Hepatocyte (in vitro differentiated cells): Measurements from ENCODE around the gene P2RY1. TPM values are rescaled to one million over a fixed set of nuclear protein-coding genes. Genes with fewer than 3 reads are reported as not detected.
A peak's percentile ranks its signal among the peaks of the same experiment; 100 is the strongest.
"Not testable (repeated sequence)": the region's sequence is repeated elsewhere in the genome, so short reads cannot be mapped to it uniquely, and the experiment has no call there.

ENCODE experiments used
- DNase-seq: peaks from one replicate; pipeline ENCODE4 v3.0.0-alpha.2; 2016; ENCODE audit warnings: low spot score
- H2AFZ ChIP-seq: fragments of 200-600 bp; sonication (generic); 2 replicates; pipeline ENCODE4 v1.6.0; 2016; ENCODE audit warnings: antibody characterized with exemption, mild to moderate bottlenecking
- H3K27ac ChIP-seq: fragments of 200-600 bp; sonication (generic); 2 replicates; pipeline ENCODE4 v1.5.1; 2016; ENCODE audit warnings: mild to moderate bottlenecking
- H3K27me3 ChIP-seq: fragments of 200-600 bp; sonication (generic); 2 replicates; pipeline ENCODE4 v1.6.1; 2016
- H3K36me3 ChIP-seq: fragments of 200-600 bp; sonication (generic); replicated peaks from 2 replicates; pipeline ENCODE4 v1.5.1; 2016; ENCODE audit warnings: low read depth; ENCODE audit not compliant: insufficient read depth
- H3K4me1 ChIP-seq: fragments of 200-600 bp; sonication (generic); 2 replicates; pipeline ENCODE4 v1.5.1; 2016; ENCODE audit warnings: mild to moderate bottlenecking, moderate library complexity; ENCODE audit not compliant: insufficient read depth
- H3K4me2 ChIP-seq: fragments of 200-600 bp; sonication (generic); 2 replicates; pipeline ENCODE4 v1.6.0; 2016
- H3K4me3 ChIP-seq: fragments of 200-600 bp; sonication (generic); 2 replicates; pipeline ENCODE4 v1.5.1; 2016; ENCODE audit warnings: mild to moderate bottlenecking
- H3K79me2 ChIP-seq: fragments of 200-600 bp; sonication (generic); 2 replicates; pipeline ENCODE4 v1.6.0; 2017; ENCODE audit warnings: mild to moderate bottlenecking
- H3K9me2 ChIP-seq: fragments of 200-600 bp; sonication (generic); replicated peaks from 2 replicates; pipeline ENCODE4 v1.6.0; 2017; ENCODE audit warnings: mild to moderate bottlenecking; ENCODE audit not compliant: insufficient read depth
- H3K9me3 ChIP-seq: fragments of 200-600 bp; sonication (generic); 2 replicates; pipeline ENCODE4 v1.5.1; 2016; ENCODE audit warnings: low read depth, mild to moderate bottlenecking
- H4K20me1 ChIP-seq: fragments of 200-600 bp; sonication (generic); 2 replicates; pipeline ENCODE4 v1.6.0; 2016; ENCODE audit warnings: mild to moderate bottlenecking; ENCODE audit not compliant: insufficient read depth, poor library complexity, severe bottlenecking
- EZH2 ChIP-seq: fragments of 200-600 bp; sonication (generic); IDR thresholded peaks from 2 replicates; pipeline ENCODE4 v1.6.1; 2016; ENCODE audit warnings: antibody characterized with exemption, mild to moderate bottlenecking, borderline replicate concordance
- EZH2phosphoT487 ChIP-seq: fragments of 200-600 bp; sonication (generic); IDR thresholded peaks from one replicate; pipeline ENCODE4 v1.6.1; 2018; ENCODE audit warnings: antibody characterized with exemption, mild to moderate bottlenecking, low read depth, moderate library complexity; ENCODE audit not compliant: unreplicated experiment, severe bottlenecking
- WGBS: methylation state at CpG from one replicate; pipeline ENCODE4 v1.1.6; 2016; ENCODE audit warnings: low lambda C conversion rate; ENCODE audit errors: missing lambda C conversion rate; 5-methylcytosine and 5-hydroxymethylcytosine counted together
- polyA plus RNA-seq: library from polyadenylated mRNA; unstranded; fragments of >200 nt; fragmentation: Nextera tagmentation; extraction: Ambion mirVana; gene quantifications from 2 replicates; pipeline ENCODE4 v1.2.1, GENCODE V29; 2016
- total RNA-seq: library from RNA; depleted of rRNA; stranded (reverse); fragments of >200 nt; gene quantifications from 2 replicates; pipeline ENCODE4 v1.2.3, GENCODE V29; 2014
- TF ChIP-seq, protein P1 (sequence below): fragments of 200-600 bp; sonication (generic); IDR thresholded peaks from 2 replicates; pipeline ENCODE4 v1.5.1; 2016; ENCODE audit warnings: antibody characterized with exemption, mild to moderate bottlenecking; ENCODE audit not compliant: poor library complexity

Gene P2RY1
- total and polyA plus RNA-seq, 2 experiments from 2014 or later: 3.3 to 14.0 TPM

DNA sequence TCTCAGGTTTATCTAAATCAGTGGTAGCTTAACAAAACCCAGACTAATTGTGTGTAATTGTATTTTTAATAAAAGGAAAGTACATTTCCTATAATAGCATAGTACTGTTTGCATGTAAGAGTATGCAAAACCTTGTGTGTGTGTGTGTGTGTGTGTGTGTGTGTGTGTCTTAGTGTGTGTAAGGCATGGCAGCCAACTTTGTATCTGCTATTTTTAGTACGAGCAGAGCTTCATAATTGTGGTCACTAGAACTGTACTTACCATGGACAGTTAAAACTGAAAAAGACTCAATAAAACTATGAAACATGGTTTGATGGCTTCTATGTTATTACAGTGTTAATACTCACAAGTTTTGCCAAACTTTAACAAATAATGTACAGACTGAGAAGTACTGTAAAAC, 6.2 kb downstream of the P2RY1 start:
- no peaks in the 10 kb centered on the region for H3K9me2 ChIP-seq
- H3K79me2 ChIP-seq: peaks cover 46% of the 10 kb centered on the region
- H3K4me2 ChIP-seq: no peak overlapping the region
- WGBS: 62% methylated on average over 1 of the region's 1 CpG
- peaks cover 3% of the 10 kb centered on the region for H3K27me3 ChIP-seq
- no peak overlapping the region for H2AFZ ChIP-seq
- no peaks in the 10 kb centered on the region for H3K36me3 ChIP-seq
- no peak overlapping the region for H3K4me3 ChIP-seq
- H4K20me1 ChIP-seq: no peaks in the 10 kb centered on the region
- DNase-seq: no peak
- TF ChIP-seq, protein P1, sequence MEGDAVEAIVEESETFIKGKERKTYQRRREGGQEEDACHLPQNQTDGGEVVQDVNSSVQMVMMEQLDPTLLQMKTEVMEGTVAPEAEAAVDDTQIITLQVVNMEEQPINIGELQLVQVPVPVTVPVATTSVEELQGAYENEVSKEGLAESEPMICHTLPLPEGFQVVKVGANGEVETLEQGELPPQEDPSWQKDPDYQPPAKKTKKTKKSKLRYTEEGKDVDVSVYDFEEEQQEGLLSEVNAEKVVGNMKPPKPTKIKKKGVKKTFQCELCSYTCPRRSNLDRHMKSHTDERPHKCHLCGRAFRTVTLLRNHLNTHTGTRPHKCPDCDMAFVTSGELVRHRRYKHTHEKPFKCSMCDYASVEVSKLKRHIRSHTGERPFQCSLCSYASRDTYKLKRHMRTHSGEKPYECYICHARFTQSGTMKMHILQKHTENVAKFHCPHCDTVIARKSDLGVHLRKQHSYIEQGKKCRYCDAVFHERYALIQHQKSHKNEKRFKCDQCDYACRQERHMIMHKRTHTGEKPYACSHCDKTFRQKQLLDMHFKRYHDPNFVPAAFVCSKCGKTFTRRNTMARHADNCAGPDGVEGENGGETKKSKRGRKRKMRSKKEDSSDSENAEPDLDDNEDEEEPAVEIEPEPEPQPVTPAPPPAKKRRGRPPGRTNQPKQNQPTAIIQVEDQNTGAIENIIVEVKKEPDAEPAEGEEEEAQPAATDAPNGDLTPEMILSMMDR: no peak
- TF ChIP-seq EZH2phosphoT487 (no peak), EZH2 (no peak)
- peaks cover 7% of the 10 kb centered on the region for H3K4me1 ChIP-seq
- no peaks in the 10 kb centered on the region for H3K9me3 ChIP-seq
- H3K27ac ChIP-seq: no peak overlapping the region

DNA sequence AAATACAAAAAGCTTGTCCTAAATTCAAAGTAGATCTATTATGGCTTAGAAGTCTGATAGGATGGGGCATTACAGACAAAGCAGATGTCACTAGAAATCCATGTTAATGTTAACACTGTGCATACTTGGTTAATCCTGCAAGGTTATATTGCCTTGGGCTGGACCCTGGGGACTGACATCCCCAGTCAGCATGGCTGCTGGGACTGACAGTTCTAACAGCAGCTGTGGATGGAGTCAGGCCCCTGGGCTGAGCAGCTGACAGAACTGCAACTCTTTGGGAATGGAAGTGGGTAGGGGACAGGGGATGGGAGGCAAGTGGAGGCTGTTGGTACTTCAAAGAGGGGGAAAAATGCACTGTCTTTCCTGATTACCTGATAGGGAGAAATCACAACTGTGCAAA, 7.5 kb downstream of the P2RY1 start:
- DNase-seq: no peak
- Histone ChIP-seq H3K4me2 (no peak overlapping the region), H3K36me3 (no peaks in the 10 kb centered on the region), H3K79me2 (peaks cover 37% of the 10 kb centered on the region), H3K9me3 (no peaks in the 10 kb centered on the region), H4K20me1 (no peaks in the 10 kb centered on the region), H3K4me3 (no peak overlapping the region), H3K27ac (no peak overlapping the region), H3K4me1 (peaks cover 7% of the 10 kb centered on the region), H3K27me3 (no peaks in the 10 kb centered on the region), H3K9me2 (no peaks in the 10 kb centered on the region), H2AFZ (no peak overlapping the region)
- TF ChIP-seq, protein P1: no peak
- TF ChIP-seq EZH2 (no peak), EZH2phosphoT487 (no peak)

DNA sequence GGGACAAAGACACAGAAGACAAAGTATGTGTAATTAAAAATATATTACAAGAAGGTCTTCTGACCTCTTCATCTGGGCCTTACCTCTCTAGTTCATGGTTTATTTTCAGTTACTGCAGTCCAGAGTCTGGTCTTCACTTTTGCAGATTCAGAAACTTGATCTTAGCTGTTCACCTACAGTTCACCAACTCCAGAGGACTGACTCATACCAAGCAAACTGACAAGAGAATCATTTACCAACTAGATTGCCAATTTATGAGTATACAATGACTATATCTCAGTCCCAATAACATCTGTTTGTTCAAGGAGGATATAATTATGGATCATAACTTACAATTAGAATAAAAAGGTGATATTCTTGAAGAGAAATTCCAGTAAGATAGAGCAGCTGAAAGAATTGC, 9.0 kb downstream of the P2RY1 start:
- peak; percentile 17 for DNase-seq
- peaks cover 22% of the 10 kb centered on the region for H3K79me2 ChIP-seq
- no peak overlapping the region for H3K27ac ChIP-seq
- no peaks in the 10 kb centered on the region for H3K36me3 ChIP-seq
- H3K4me3 ChIP-seq: no peak overlapping the region
- no peak for TF ChIP-seq EZH2phosphoT487
- TF ChIP-seq EZH2: no peak
- TF ChIP-seq, protein P1: no peak
- no peak overlapping the region for H3K4me2 ChIP-seq
- no peaks in the 10 kb centered on the region for H4K20me1 ChIP-seq
- no peaks in the 10 kb centered on the region for H3K4me1 ChIP-seq
- peaks cover 8% of the 10 kb centered on the region for H3K9me3 ChIP-seq
- no peaks in the 10 kb centered on the region for H3K9me2 ChIP-seq
- no peak overlapping the region for H2AFZ ChIP-seq
- no peaks in the 10 kb centered on the region for H3K27me3 ChIP-seq

DNA sequence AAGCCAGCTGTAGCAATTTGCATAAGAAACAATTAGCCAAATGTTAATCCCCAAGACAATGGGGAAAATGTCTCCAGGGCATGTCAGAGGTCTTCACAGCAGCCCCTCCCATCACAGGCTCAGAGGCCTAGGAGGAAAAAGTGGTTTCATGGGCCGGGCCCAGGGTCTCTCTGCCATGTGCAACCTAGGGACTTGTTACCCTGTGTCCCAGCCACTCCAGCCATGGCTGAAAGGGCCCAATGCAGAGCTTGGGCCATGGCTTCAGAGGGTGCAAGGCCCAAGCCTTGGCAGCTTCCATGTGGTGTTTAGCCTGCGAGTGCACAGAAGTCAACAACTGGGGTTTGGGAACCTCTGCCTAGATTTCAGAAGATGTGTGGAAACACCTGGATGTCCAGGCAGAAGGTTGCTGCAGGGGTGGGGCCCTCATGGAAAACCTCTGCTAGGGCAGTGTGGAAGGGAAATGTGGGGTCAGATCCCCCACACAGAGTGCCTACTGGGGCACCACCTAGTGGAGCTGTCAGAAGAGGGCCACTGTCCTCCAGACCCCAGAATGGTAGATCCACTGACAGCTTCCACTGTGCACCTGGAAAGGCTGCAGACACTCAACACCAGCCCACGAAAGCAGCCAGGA, 11.8 kb downstream of the P2RY1 start:
- H3K79me2 ChIP-seq, H2AFZ ChIP-seq, H3K4me3 ChIP-seq, H4K20me1 ChIP-seq, H3K36me3 ChIP-seq, H3K4me1 ChIP-seq, H3K27me3 ChIP-seq, DNase-seq, H3K4me2 ChIP-seq, H3K9me3 ChIP-seq, H3K9me2 ChIP-seq, H3K27ac ChIP-seq: not testable (repeated sequence)
- WGBS: 91% methylated on average over 3 of the region's 3 CpGs

DNA sequence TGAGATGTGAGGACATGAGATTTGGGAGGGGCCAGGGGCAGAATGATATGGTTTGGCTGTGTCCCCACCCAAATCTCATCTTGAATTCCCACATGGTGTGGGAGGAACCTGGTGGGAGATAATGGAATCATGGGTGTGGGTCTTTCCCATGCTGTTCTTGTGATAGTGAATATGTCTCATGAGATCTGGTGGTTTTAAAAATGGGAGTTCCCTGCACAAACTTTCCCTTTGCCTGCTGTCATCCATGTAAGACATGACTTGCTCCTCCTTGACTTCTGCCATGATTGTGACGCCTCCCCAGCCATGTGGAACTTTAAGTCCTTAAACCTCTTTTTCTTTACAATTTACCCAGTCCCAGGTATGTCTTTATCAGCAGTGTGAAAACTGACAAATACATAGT, 12.7 kb downstream of the P2RY1 start:
- H3K9me3 ChIP-seq, H3K27me3 ChIP-seq, H3K27ac ChIP-seq, H3K4me1 ChIP-seq, H3K79me2 ChIP-seq, H3K4me3 ChIP-seq, H3K4me2 ChIP-seq, H4K20me1 ChIP-seq, H3K9me2 ChIP-seq, DNase-seq, H2AFZ ChIP-seq, H3K36me3 ChIP-seq: not testable (repeated sequence)
- 100% methylated on average over 1 of the region's 1 CpG for WGBS
